HEK293 (cell line): ENCODE results near the gene RGS6.

Experiments
- CTCF ChIA-PET: fragments of 350-600 bp; formaldehyde crosslinking; extraction: SDS; loops from one replicate; lab custom pipeline; 2021; ENCODE audit warnings: antibody characterized with exemption; lab: Yijun Ruan, JAX
- POLR2A ChIA-PET: fragments of 300-600 bp; formaldehyde crosslinking; extraction: SDS; loops from one replicate; lab custom pipeline; 2020; ENCODE audit warnings: antibody characterized with exemption, inconsistent platforms; lab: Yijun Ruan, JAX
- H3K27ac ChIP-seq: fragments of 200-500 bp; sonication (Bioruptor generic); 2 replicates; pipeline ENCODE4 v1.5.1; 2014; ENCODE audit warnings: low read depth, low read length, control low read depth, inconsistent platforms; ENCODE audit errors: extremely low read depth
- H3K36me3 ChIP-seq, 2 experiments: fragments of 200-500 bp in 1 of 2; sonication (Bioruptor generic) in 1 of 2; 1 replicate in 1 of 2; 2 replicates in 1 of 2; pipeline ENCODE4 v1.5.1; 2014 to 2017; ENCODE audit warnings: inconsistent platforms in 2 of 2, low read length in 2 of 2; ENCODE audit not compliant: control insufficient read depth in 2 of 2, insufficient read depth in 1 of 2
- H3K4me1 ChIP-seq: fragments of 200-500 bp; sonication (Bioruptor generic); 2 replicates; pipeline ENCODE4 v1.5.1; 2014; ENCODE audit warnings: mild to moderate bottlenecking, low read length, inconsistent platforms; ENCODE audit not compliant: control insufficient read depth, insufficient read depth
- H3K4me3 ChIP-seq: 2 replicates; pipeline ENCODE4 v1.5.1; 2011; ENCODE audit warnings: low read depth, mild to moderate bottlenecking, control low read depth, low read length, moderate library complexity
- H3K9me3 ChIP-seq: fragments of 200-500 bp; sonication (Bioruptor generic); 2 replicates; pipeline ENCODE4 v1.5.1; 2014; ENCODE audit warnings: low read depth, low read length, inconsistent platforms; ENCODE audit not compliant: control insufficient read depth, insufficient read depth
- BCL11B ChIP-seq: fragments of 450-650 bp; formaldehyde crosslinking; IDR thresholded peaks from 2 replicates; pipeline ENCODE4 v1.5.1; 2016; ENCODE audit warnings: low read depth, missing biosample characterization, missing genetic modification characterization
- FEZF1 ChIP-seq: fragments of 450-650 bp; formaldehyde crosslinking; IDR thresholded peaks from 2 replicates; pipeline ENCODE4 v1.5.1; 2016; ENCODE audit warnings: missing biosample characterization, missing genetic modification characterization
- HOXA7 ChIP-seq: sonication (generic); formaldehyde crosslinking; IDR thresholded peaks from 2 replicates; pipeline ENCODE4 v1.8.1; 2022; ENCODE audit warnings: missing genetic modification reagents, borderline replicate concordance
- INSM2 ChIP-seq: fragments of 450-650 bp; formaldehyde crosslinking; IDR thresholded peaks from 2 replicates; pipeline ENCODE4 v1.5.1; 2016; ENCODE audit warnings: missing biosample characterization, missing genetic modification characterization
- MYNN ChIP-seq: fragments of 450-650 bp; formaldehyde crosslinking; IDR thresholded peaks from 2 replicates; pipeline ENCODE4 v1.5.1; 2016; ENCODE audit warnings: missing biosample characterization, missing genetic modification characterization, borderline replicate concordance
- OVOL3 ChIP-seq: fragments of 450-650 bp; formaldehyde crosslinking; IDR thresholded peaks from 2 replicates; pipeline ENCODE4 v1.5.1; 2016; ENCODE audit warnings: missing biosample characterization, missing genetic modification characterization
- RBAK ChIP-seq: fragments of 450-650 bp; formaldehyde crosslinking; IDR thresholded peaks from 2 replicates; pipeline ENCODE4 v1.5.1; 2016; ENCODE audit warnings: missing biosample characterization, missing genetic modification characterization
- REPIN1 ChIP-seq: fragments of 450-650 bp; formaldehyde crosslinking; IDR thresholded peaks from 2 replicates; pipeline ENCODE4 v1.5.1; 2017; ENCODE audit warnings: missing biosample characterization, missing genetic modification characterization, low read depth
- ZBTB11 ChIP-seq: fragments of 450-650 bp; formaldehyde crosslinking; conservative IDR thresholded peaks from 2 replicates; pipeline ENCODE4 v1.5.1; 2016; ENCODE audit warnings: low read depth, missing biosample characterization, missing genetic modification characterization
- ZEB2 ChIP-seq: fragments of 450-650 bp; formaldehyde crosslinking; IDR thresholded peaks from 2 replicates; pipeline ENCODE4 v1.5.1; 2016; ENCODE audit warnings: missing biosample characterization, missing genetic modification characterization
- ZNF133 ChIP-seq: fragments of 450-650 bp; formaldehyde crosslinking; IDR thresholded peaks from 2 replicates; pipeline ENCODE4 v1.5.1; 2016; ENCODE audit warnings: missing biosample characterization, missing genetic modification characterization
- ZNF146 ChIP-seq: fragments of 450-650 bp; formaldehyde crosslinking; IDR thresholded peaks from 2 replicates; pipeline ENCODE4 v1.5.1; 2016; ENCODE audit warnings: missing biosample characterization, missing genetic modification characterization
- ZNF18 ChIP-seq: fragments of 450-650 bp; formaldehyde crosslinking; IDR thresholded peaks from 2 replicates; pipeline ENCODE4 v1.5.1; 2016; ENCODE audit warnings: missing biosample characterization, missing genetic modification characterization
- ZNF184 ChIP-seq: fragments of 450-650 bp; IDR thresholded peaks from 2 replicates; pipeline ENCODE4 v1.5.1; 2018; ENCODE audit warnings: missing biosample characterization, mild to moderate bottlenecking, missing genetic modification characterization
- ZNF19 ChIP-seq: fragments of 450-650 bp; formaldehyde crosslinking; IDR thresholded peaks from 2 replicates; pipeline ENCODE4; 2016; ENCODE audit warnings: missing biosample characterization, missing genetic modification characterization, low read depth
- ZNF214 ChIP-seq: fragments of 450-650 bp; formaldehyde crosslinking; IDR thresholded peaks from 2 replicates; pipeline ENCODE4 v1.5.1; 2017; ENCODE audit warnings: missing biosample characterization, mild to moderate bottlenecking, missing genetic modification characterization, borderline replicate concordance
- ZNF292 ChIP-seq: fragments of 450-650 bp; formaldehyde crosslinking; IDR thresholded peaks from 2 replicates; pipeline ENCODE4 v1.5.1; 2016; ENCODE audit warnings: low read depth, missing biosample characterization, missing genetic modification characterization, borderline replicate concordance
- ZNF449 ChIP-seq: fragments of 450-650 bp; formaldehyde crosslinking; IDR thresholded peaks from 2 replicates; pipeline ENCODE4 v1.5.1; 2017; ENCODE audit warnings: missing biosample characterization, mild to moderate bottlenecking, missing genetic modification characterization, moderate library complexity
- ZNF629 ChIP-seq: fragments of 450-650 bp; formaldehyde crosslinking; IDR thresholded peaks from 2 replicates; pipeline ENCODE4 v1.5.1; 2017; ENCODE audit warnings: missing biosample characterization, missing genetic modification characterization
- ZNF677 ChIP-seq: fragments of 450-650 bp; IDR thresholded peaks from 2 replicates; pipeline ENCODE4 v1.5.0; 2018; ENCODE audit warnings: missing biosample characterization, mild to moderate bottlenecking, missing genetic modification characterization, moderate library complexity

Gene RGS6

GRCh38 chr14:72554401-72554800 lies 622.2 kb downstream of the RGS6 start (continued):
- no peak for TF ChIP-seq INSM2 (tag by site-specific recombination)
- TF ChIP-seq ZNF18 (tag by site-specific recombination): no peak
- no peak for TF ChIP-seq ZBTB11 (tag by site-specific recombination)
- no peak for TF ChIP-seq OVOL3

- no peaks in the 10 kb centered on the region for H3K4me1 ChIP-seq
- TF ChIP-seq ZNF146: no peak
- H3K27ac ChIP-seq: no peak overlapping the region
- no peaks in the 10 kb centered on the region for H3K36me3 ChIP-seq
- no peaks in the 10 kb centered on the region for H3K9me3 ChIP-seq
- CTCF ChIA-PET: interaction anchor here (0.7 kb wide), 1 partner anchor 41 kb away, joined by 3 read pairs; no protein-coding TSS in a partner anchor
- no peak overlapping the region for H3K4me3 ChIP-seq
- POLR2A ChIA-PET: no interaction called here
Measured at GRCh38 chr14:72554994-72555608, 622.9 kb downstream of the RGS6 start.

- Histone ChIP-seq H3K36me3 (no peaks in the 10 kb centered on the region), H3K4me3 (no peak overlapping the region), H3K4me1 (no peaks in the 10 kb centered on the region), H3K9me3 (no peaks in the 10 kb centered on the region), H3K27ac (no peak overlapping the region)
- CTCF ChIA-PET: no interaction called here
- POLR2A ChIA-PET: no interaction called here
- TF ChIP-seq ZNF214 (tag by site-specific recombination): no peak
- TF ChIP-seq ZNF184 (tag by site-specific recombination): no peak
- TF ChIP-seq REPIN1 (tag by site-specific recombination): no peak
- TF ChIP-seq BCL11B (tag by site-specific recombination): no peak
- no peak for TF ChIP-seq RBAK (tag by site-specific recombination)
- TF ChIP-seq HOXA7 (CRISPR knock-in tag): no peak
Measured at GRCh38 chr14:72555609-72556000, 623.4 kb downstream of the RGS6 start.

- H3K9me3 ChIP-seq: no peaks in the 10 kb centered on the region
- ChIA-PET POLR2A (no interaction called here), CTCF (interaction anchor here (0.7 kb wide), 1 partner anchor 1022 kb away, joined by 3 read pairs; no protein-coding TSS in a partner anchor)
- H3K4me3 ChIP-seq: no peak overlapping the region
- H3K27ac ChIP-seq: no peak overlapping the region
- no peaks in the 10 kb centered on the region for H3K36me3 ChIP-seq
- H3K4me1 ChIP-seq: no peaks in the 10 kb centered on the region
- TF ChIP-seq ZNF677 (tag by site-specific recombination): no peak
- no peak for TF ChIP-seq ZNF19 (tag by site-specific recombination)
- TF ChIP-seq FEZF1 (tag by site-specific recombination): no peak
- TF ChIP-seq MYNN (tag by site-specific recombination): no peak
- TF ChIP-seq ZNF292: no peak
- TF ChIP-seq ZNF629 (tag by site-specific recombination): no peak
- no peak for TF ChIP-seq ZEB2 (tag by site-specific recombination)
- TF ChIP-seq ZNF133 (tag by site-specific recombination): no peak
- TF ChIP-seq ZNF449 (tag by site-specific recombination): no peak
- no peak for TF ChIP-seq INSM2 (tag by site-specific recombination)
Measured at GRCh38 chr14:72557671-72558070, 625.4 kb downstream of the RGS6 start.
